ENCODE results near the gene ALG8. TPM values are rescaled to one million over a fixed set of nuclear protein-coding genes. Genes with fewer than 3 reads are reported as not detected.

ALG8 gene
- total and polyA plus RNA-seq, 2 experiments from 2014 or later: 94.3 to 130 TPM

- no peak for TF ChIP-seq ZNF462 (CRISPR knock-in tag; IDR thresholded peaks at IDR 0.05)
- no peak for TF ChIP-seq CREB1 (CRISPR knock-in tag; IDR thresholded peaks at IDR 0.05; ENCODE audit: low read depth)
- TF ChIP-seq NANOG (IDR thresholded peaks at IDR 0.05; ENCODE audit: borderline replicate concordance): no peak
- no peak for TF ChIP-seq JUNB (IDR thresholded peaks at IDR 0.05; ENCODE audit: unreplicated experiment)
- no peak for TF ChIP-seq POLR2AphosphoS5 (IDR thresholded peaks at IDR 0.05; ENCODE audit: low read depth)
- TF ChIP-seq, protein P1, sequence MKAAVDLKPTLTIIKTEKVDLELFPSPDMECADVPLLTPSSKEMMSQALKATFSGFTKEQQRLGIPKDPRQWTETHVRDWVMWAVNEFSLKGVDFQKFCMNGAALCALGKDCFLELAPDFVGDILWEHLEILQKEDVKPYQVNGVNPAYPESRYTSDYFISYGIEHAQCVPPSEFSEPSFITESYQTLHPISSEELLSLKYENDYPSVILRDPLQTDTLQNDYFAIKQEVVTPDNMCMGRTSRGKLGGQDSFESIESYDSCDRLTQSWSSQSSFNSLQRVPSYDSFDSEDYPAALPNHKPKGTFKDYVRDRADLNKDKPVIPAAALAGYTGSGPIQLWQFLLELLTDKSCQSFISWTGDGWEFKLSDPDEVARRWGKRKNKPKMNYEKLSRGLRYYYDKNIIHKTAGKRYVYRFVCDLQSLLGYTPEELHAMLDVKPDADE (IDR thresholded peaks at IDR 0.05): no peak
- TF ChIP-seq, protein P2, sequence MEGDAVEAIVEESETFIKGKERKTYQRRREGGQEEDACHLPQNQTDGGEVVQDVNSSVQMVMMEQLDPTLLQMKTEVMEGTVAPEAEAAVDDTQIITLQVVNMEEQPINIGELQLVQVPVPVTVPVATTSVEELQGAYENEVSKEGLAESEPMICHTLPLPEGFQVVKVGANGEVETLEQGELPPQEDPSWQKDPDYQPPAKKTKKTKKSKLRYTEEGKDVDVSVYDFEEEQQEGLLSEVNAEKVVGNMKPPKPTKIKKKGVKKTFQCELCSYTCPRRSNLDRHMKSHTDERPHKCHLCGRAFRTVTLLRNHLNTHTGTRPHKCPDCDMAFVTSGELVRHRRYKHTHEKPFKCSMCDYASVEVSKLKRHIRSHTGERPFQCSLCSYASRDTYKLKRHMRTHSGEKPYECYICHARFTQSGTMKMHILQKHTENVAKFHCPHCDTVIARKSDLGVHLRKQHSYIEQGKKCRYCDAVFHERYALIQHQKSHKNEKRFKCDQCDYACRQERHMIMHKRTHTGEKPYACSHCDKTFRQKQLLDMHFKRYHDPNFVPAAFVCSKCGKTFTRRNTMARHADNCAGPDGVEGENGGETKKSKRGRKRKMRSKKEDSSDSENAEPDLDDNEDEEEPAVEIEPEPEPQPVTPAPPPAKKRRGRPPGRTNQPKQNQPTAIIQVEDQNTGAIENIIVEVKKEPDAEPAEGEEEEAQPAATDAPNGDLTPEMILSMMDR (conservative IDR thresholded peaks at IDR 0.05; ENCODE audit: low read depth in 2 of 2): no peak
Observed at GRCh38 chr11:78181185-78181584, 41.8 kb upstream of the ALG8 start (continued).

- Mint-ChIP-seq H3K4me1 (peaks cover 5% of the 10 kb centered on the region; the same call in 2 of the 3 replicates), H3K27ac (no peak overlapping the region), H3K36me3 (ENCODE audit: low read depth) (no peaks in the 10 kb centered on the region), H3K27me3 (ENCODE audit: insufficient read depth, low read depth, poor library complexity) (peaks cover 2% of the 10 kb centered on the region), H3K4me3 (no peak overlapping the region), H3K9me3 (no peaks in the 10 kb centered on the region; the same call in 2 of the 3 replicates)
- Histone ChIP-seq H3K4me2 (no peak overlapping the region), H4K20me1 (replicated peaks; ENCODE audit: insufficient read depth) (no peaks in the 10 kb centered on the region), H3F3A (replicated peaks; ENCODE audit: low read depth) (no peaks in the 10 kb centered on the region), H3K9me2 (ENCODE audit: insufficient read depth) (no peaks in the 10 kb centered on the region), H3K27ac (ENCODE audit: low read depth) (no peak overlapping the region), H2AFZ (no peak overlapping the region), H3K36me3 (ENCODE audit: insufficient read depth) (no peaks in the 10 kb centered on the region), H3K4me1 (ENCODE audit: insufficient read depth) (no peaks in the 10 kb centered on the region), H3K27me3 (ENCODE audit: insufficient read depth) (no peaks in the 10 kb centered on the region), H3K79me2 (replicated peaks; ENCODE audit: insufficient read depth) (no peaks in the 10 kb centered on the region), H3K4me3 (no peak overlapping the region)
- ATAC-seq: no peak
- DNase-seq (ENCODE audit: low spot score): no peak
- TF ChIP-seq POLR2AphosphoS5 (IDR thresholded peaks at IDR 0.05; ENCODE audit: low read depth) (no peak), STAT1 (IDR thresholded peaks at IDR 0.05; ENCODE audit: unreplicated experiment) (no peak), EZH2phosphoT487 (IDR thresholded peaks at IDR 0.05; ENCODE audit: unreplicated experiment) (no peak), JUNB (IDR thresholded peaks at IDR 0.05; ENCODE audit: unreplicated experiment) (no peak), ZNF331 (CRISPR knock-in tag; IDR thresholded peaks at IDR 0.05; ENCODE audit: low read depth) (no peak), ZNF114 (CRISPR knock-in tag; IDR thresholded peaks at IDR 0.05) (no peak)
Observed at GRCh38 chr11:78180751-78181150, 41.3 kb upstream of the ALG8 start.

Measured in GM23338 (cell line).